ENCODE measurements around the gene CENPQ.

The CENPQ gene

DNA sequence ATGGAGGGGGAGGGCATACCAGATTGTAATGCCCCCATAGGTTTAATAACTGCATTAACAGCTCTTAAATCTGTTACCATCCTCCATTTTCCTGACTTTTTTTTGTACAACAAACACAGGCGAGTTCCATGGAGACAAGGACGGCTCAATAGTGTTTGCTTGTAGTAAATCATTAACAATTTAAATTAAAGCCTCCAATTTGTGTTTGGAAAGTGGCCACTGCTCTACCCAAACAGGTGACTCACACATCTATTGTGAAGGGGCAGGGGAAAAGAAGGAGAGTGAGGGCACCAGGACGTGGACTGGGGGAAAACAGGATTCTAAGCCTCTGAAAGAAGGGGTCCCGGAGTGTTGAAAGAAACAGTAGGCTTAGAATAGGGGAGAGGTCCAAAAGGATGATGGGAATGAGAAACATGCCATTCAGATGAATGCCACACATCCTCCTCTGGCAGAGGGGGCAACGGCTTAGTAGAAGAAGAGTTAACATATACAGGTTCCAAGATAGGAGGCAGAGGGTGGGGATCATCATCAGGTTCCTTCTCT is 43.5 kb downstream of the CENPQ start:
- TF ChIP-seq, protein P1, sequence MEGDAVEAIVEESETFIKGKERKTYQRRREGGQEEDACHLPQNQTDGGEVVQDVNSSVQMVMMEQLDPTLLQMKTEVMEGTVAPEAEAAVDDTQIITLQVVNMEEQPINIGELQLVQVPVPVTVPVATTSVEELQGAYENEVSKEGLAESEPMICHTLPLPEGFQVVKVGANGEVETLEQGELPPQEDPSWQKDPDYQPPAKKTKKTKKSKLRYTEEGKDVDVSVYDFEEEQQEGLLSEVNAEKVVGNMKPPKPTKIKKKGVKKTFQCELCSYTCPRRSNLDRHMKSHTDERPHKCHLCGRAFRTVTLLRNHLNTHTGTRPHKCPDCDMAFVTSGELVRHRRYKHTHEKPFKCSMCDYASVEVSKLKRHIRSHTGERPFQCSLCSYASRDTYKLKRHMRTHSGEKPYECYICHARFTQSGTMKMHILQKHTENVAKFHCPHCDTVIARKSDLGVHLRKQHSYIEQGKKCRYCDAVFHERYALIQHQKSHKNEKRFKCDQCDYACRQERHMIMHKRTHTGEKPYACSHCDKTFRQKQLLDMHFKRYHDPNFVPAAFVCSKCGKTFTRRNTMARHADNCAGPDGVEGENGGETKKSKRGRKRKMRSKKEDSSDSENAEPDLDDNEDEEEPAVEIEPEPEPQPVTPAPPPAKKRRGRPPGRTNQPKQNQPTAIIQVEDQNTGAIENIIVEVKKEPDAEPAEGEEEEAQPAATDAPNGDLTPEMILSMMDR (IDR thresholded peaks at IDR 0.05; ENCODE audit: low read depth, low read length) = no peak
- H3K4me3 ChIP-seq (ENCODE audit: low read depth, low read length) = no peak overlapping the region

DNA sequence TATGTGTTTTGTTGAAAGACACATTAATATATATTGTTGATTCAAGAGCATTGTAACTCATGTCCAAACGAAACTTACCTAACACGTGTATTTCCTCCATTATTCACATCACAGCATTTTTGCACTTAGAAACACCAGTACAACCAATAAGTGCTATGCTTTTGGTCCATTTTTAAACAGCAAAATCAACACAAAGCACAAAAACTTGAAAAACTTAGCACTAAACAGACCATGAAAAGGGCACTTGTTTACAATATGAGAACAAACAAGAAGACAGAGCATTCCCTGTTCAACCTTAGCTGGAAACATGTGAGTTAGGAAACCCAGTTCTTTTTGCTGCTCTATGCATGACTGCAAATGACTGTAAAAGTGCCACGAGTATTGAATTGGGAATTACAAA is 46.2 kb downstream of the CENPQ start:
- TF ChIP-seq, protein P1 (IDR thresholded peaks at IDR 0.05; ENCODE audit: low read depth, low read length) = no peak
- H3K4me3 ChIP-seq (ENCODE audit: low read depth, low read length) = no peak overlapping the region

DNA sequence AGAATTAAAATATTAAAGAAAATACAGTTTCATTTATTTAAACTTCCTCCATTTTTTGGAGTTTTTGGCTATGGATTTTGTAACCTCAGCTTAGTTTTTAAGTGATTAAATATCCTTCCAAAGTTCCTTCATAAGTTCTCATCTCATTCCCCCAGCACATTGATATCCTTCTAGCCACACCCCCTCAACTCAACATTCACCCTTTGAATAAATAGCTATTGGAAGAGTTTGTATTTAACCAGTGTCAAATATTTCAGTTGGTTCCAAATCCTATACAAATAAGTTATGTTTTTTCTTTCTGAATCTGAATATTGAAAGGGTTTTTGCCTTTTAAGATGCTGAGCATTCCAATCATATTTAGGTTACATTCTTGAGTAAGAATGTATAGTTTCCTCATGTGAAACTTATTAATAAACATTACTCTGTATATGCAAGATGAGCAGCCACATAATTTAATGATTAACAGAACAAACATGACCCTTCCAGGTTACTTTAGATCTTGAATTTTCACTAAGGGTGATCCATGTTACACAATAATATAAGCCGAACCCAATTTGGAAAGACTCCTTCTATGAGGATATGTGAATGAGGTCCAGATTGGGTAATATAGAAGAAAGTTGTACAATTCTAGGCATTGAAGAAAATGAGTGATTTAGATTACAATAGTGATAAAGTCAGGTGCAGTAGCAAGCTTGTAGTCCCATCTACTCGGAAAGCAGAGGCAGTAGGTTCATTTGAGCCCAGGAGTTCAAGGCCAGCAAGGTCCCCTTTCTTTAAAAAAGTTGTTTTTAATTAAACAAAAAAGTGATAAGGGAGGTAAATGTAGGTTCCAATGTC is 50.2 kb downstream of the CENPQ start:
- TF ChIP-seq, protein P1 (IDR thresholded peaks at IDR 0.05; ENCODE audit: low read depth, low read length) = no peak
- no peak overlapping the region for H3K4me3 ChIP-seq (ENCODE audit: low read depth, low read length)

DNA sequence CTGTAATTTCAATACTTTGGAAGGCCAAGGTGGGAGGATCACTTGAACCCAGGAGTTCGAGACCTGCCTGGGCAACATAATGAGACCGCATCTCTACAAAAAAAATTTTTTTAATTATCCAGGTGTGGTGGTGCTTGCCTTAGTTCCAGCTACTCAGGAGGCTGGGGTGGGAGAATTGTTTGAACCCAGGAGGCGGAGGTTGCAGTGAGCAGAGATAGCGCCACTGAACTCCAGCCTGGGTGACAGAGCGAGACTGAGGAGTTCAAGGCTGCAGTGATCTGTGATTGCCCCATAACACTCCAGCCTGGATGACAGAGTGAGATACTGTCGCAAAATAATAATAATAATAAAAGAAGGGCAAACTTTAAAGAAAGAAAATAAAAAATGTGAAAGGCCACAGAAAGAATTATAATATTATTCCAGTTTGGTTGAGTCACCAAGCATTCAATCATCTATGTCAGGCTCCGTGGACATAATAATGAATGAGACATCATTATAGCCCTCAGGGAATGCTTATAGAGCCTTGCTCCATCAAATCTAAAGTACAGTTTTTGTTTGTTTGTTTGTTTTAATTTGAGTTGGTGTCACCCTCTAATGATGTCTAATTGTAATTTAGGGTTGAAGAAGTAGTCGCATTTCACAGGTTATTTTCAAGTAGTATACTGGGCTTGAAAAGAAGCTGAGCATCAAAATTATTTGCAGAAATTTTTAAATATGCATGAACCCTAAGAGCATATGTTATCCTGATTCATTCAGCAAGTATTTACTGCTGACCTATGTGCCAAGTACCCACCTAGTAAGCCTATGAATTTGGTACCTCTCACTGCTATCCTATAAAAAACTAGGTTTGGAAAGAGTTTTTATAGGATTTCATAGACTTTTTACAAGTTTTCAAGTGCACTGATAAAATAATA is 51.7 kb downstream of the CENPQ start:
- H3K4me3 ChIP-seq (ENCODE audit: low read depth, low read length) = no peak overlapping the region
- TF ChIP-seq, protein P1 (IDR thresholded peaks at IDR 0.05; ENCODE audit: low read depth, low read length) = no peak

DNA sequence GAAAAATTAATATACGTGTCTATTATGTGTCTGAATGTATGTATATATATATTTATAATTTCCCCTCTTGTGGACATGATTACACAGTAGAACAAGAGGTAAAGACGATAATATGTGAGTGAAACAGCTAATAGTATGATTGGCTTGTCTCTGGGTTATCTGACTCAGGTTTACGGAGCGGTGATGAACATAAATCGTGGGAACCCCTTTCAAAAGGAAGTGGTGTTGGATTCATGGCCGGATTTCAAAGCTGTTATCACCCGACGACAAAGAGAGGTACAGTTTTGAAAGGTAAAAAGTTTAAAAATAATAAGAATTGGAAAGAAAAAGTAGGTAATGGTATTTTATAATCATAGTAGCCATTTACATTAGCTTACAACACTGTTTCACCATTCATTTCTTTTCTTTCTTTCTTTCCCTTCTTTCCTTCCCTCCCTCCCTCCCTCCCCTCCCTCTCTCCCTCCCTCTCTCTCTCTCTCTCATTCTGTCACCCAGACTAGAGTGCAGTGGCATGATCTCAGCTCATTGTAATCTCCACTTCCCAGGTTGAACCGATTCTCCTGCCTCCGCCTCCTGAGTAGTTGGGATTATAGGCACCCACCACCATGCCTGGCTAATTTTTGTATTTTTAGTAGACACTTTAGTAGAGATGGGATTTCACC is 52.4 kb downstream of the CENPQ start:
- TF ChIP-seq, protein P1 (IDR thresholded peaks at IDR 0.05; ENCODE audit: low read depth, low read length) = no peak
- H3K4me3 ChIP-seq (ENCODE audit: low read depth, low read length) = no peak overlapping the region

DNA sequence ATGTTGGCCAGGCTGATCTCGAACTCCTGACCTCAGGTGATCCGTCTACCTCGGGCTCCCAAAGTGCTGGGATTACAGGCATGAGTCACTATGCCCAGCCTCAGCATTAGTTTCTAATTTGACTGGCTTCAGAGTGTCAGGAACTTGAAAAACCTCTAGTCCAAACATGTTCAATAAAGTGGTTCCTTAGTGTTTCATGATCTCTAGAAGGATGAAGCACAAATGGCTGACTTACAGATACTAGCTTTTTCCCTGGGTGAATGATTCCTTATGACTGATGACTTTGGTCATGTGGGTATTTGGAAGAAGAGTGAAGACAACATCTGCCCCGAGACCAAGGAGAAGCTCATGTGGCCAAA is 53.0 kb downstream of the CENPQ start:
- TF ChIP-seq, protein P1 (IDR thresholded peaks at IDR 0.05; ENCODE audit: low read depth, low read length) = no peak
- no peak overlapping the region for H3K4me3 ChIP-seq (ENCODE audit: low read depth, low read length)
